Activated CD4-positive, alpha-beta T cell treated with anti-CD3 and anti-CD28 coated beads, Interleukin-2, amount 10 ng/mL, durations not matched to agents 7 days and 5 days (primary cell): ENCODE results near the gene ARL14EPL. TPM values are rescaled to one million over a fixed set of nuclear protein-coding genes. Genes with fewer than 3 reads are reported as not detected.

Experiments
- CTCF ChIA-PET: fragments of 350-600 bp; sonication (Branson Sonifier 250); formaldehyde crosslinking; loops from one replicate; lab custom pipeline; 2021; ENCODE audit warnings: antibody characterized with exemption; lab: Charles Lee
- POLR2A ChIA-PET: fragments of 350-600 bp; sonication (Branson Sonifier 250); formaldehyde crosslinking; loops from one replicate; lab custom pipeline; 2021; ENCODE audit warnings: antibody characterized with exemption; lab: Charles Lee
- DNase-seq: peaks from one replicate; pipeline ENCODE4 v3.0.0-alpha.2; 2020
- H3K27ac Mint-ChIP-seq: one replicate; pipeline ENCODE4 v1.8.0; 2021; ENCODE audit warnings: mild to moderate bottlenecking, moderate library complexity, mixed read lengths
- H3K27me3 Mint-ChIP-seq: one replicate; pipeline ENCODE4 v1.8.0; 2021; ENCODE audit warnings: mixed read lengths
- H3K36me3 Mint-ChIP-seq: one replicate; pipeline ENCODE4 v1.8.0; 2021; ENCODE audit warnings: low read depth, mixed read lengths
- H3K4me1 Mint-ChIP-seq: one replicate; pipeline ENCODE4 v1.8.0; 2021; ENCODE audit warnings: mixed read lengths
- H3K4me3 Mint-ChIP-seq: one replicate; pipeline ENCODE4 v1.8.0; 2021; ENCODE audit warnings: mild to moderate bottlenecking, moderate library complexity, mixed read lengths
- H3K9me3 Mint-ChIP-seq: one replicate; pipeline ENCODE4 v1.8.0; 2021; ENCODE audit warnings: mixed read lengths
- total RNA-seq, 2 experiments: library from RNA; stranded (reverse); gene quantifications; one replicate each; pipeline ENCODE4 v1.2.3, GENCODE V29; 2021

The ARL14EPL gene
- total RNA-seq, 2 experiments from 2014 or later = not detected

- no peak overlapping the region for H3K27ac Mint-ChIP-seq
- H3K4me3 Mint-ChIP-seq = no peak overlapping the region
- POLR2A ChIA-PET = no interaction called here
- no peaks in the 10 kb centered on the region for H3K9me3 Mint-ChIP-seq
- CTCF ChIA-PET = interaction anchor here (0.6 kb wide), 1 partner anchor 628 kb away, joined by 3 read pairs; no protein-coding TSS in a partner anchor
- H3K4me1 Mint-ChIP-seq = no peaks in the 10 kb centered on the region
- no peaks in the 10 kb centered on the region for H3K36me3 Mint-ChIP-seq
- peaks cover 8% of the 10 kb centered on the region for H3K27me3 Mint-ChIP-seq
- DNase-seq = no peak
Measured at GRCh38 chr5:116025866-116026265, 6.4 kb upstream of the ARL14EPL start.

- no peak overlapping the region for H3K27ac Mint-ChIP-seq
- no peak overlapping the region for H3K4me3 Mint-ChIP-seq
- no peaks in the 10 kb centered on the region for H3K9me3 Mint-ChIP-seq
- no peaks in the 10 kb centered on the region for H3K36me3 Mint-ChIP-seq
- peaks cover 13% of the 10 kb centered on the region for H3K27me3 Mint-ChIP-seq
- POLR2A ChIA-PET = interaction anchor here (0.6 kb wide), 1 partner anchor 769 kb away, joined by 3 read pairs; no protein-coding TSS in a partner anchor
- peaks cover 2% of the 10 kb centered on the region for H3K4me1 Mint-ChIP-seq
- no peak for DNase-seq
- CTCF ChIA-PET = no interaction called here
Measured at GRCh38 chr5:116032991-116033390, 719 bp downstream of the ARL14EPL start.

GRCh38 chr5:116035123-116035522 is 2.9 kb downstream of the ARL14EPL start:
- Mint-ChIP-seq H3K4me1 (peaks cover 5% of the 10 kb centered on the region), H3K27me3 (peaks cover 17% of the 10 kb centered on the region), H3K9me3 (no peaks in the 10 kb centered on the region), H3K27ac (no peak overlapping the region), H3K4me3 (no peak overlapping the region), H3K36me3 (no peaks in the 10 kb centered on the region)
- POLR2A ChIA-PET = no interaction called here
- no peak for DNase-seq
- CTCF ChIA-PET = interaction anchor here (1.3 kb wide), 1 partner anchor 27 kb away, joined by 3 read pairs; no protein-coding TSS in a partner anchor

- ChIA-PET POLR2A (no interaction called here), CTCF (no interaction called here)
- no peak overlapping the region for H3K4me3 Mint-ChIP-seq
- no peak overlapping the region for H3K27ac Mint-ChIP-seq
- DNase-seq = no peak
- H3K36me3 Mint-ChIP-seq = no peaks in the 10 kb centered on the region
- peaks cover 3% of the 10 kb centered on the region for H3K4me1 Mint-ChIP-seq
- no peaks in the 10 kb centered on the region for H3K9me3 Mint-ChIP-seq
- H3K27me3 Mint-ChIP-seq = peaks cover 17% of the 10 kb centered on the region
Measured at GRCh38 chr5:116037236-116037822, 5.1 kb downstream of the ARL14EPL start.

- Mint-ChIP-seq H3K4me1 (peaks cover 3% of the 10 kb centered on the region), H3K27ac (no peak overlapping the region), H3K9me3 (no peaks in the 10 kb centered on the region), H3K27me3 (peaks cover 17% of the 10 kb centered on the region), H3K36me3 (no peaks in the 10 kb centered on the region), H3K4me3 (no peak overlapping the region)
- CTCF ChIA-PET = no interaction called here
- no peak for DNase-seq
- POLR2A ChIA-PET = no interaction called here
Measured at GRCh38 chr5:116038817-116039216, 6.5 kb downstream of the ARL14EPL start.

GRCh38 chr5:116042375-116042774 is 10.1 kb downstream of the ARL14EPL start:
- DNase-seq = no peak
- no peak overlapping the region for H3K27ac Mint-ChIP-seq
- no peaks in the 10 kb centered on the region for H3K36me3 Mint-ChIP-seq
- peaks cover 3% of the 10 kb centered on the region for H3K4me1 Mint-ChIP-seq
- H3K9me3 Mint-ChIP-seq = no peaks in the 10 kb centered on the region
- CTCF ChIA-PET = no interaction called here
- POLR2A ChIA-PET = no interaction called here
- H3K4me3 Mint-ChIP-seq = no peak overlapping the region
- peaks cover 18% of the 10 kb centered on the region for H3K27me3 Mint-ChIP-seq

- Mint-ChIP-seq H3K4me3 (no peak overlapping the region), H3K4me1 (no peaks in the 10 kb centered on the region), H3K27me3 (peaks cover 15% of the 10 kb centered on the region), H3K9me3 (no peaks in the 10 kb centered on the region), H3K27ac (no peak overlapping the region), H3K36me3 (no peaks in the 10 kb centered on the region)
- ChIA-PET CTCF (no interaction called here), POLR2A (no interaction called here)
- DNase-seq = no peak
Measured at GRCh38 chr5:116044073-116044472, 11.8 kb downstream of the ARL14EPL start.

GRCh38 chr5:116045821-116046220 is 13.5 kb downstream of the ARL14EPL start:
- Mint-ChIP-seq H3K27ac (no peak overlapping the region), H3K36me3 (no peaks in the 10 kb centered on the region), H3K27me3 (peaks cover 13% of the 10 kb centered on the region), H3K9me3 (no peaks in the 10 kb centered on the region), H3K4me1 (no peaks in the 10 kb centered on the region), H3K4me3 (no peak overlapping the region)
- CTCF ChIA-PET = no interaction called here
- POLR2A ChIA-PET = no interaction called here
- no peak for DNase-seq

GRCh38 chr5:116046261-116046660 is 14.0 kb downstream of the ARL14EPL start:
- CTCF ChIA-PET = no interaction called here
- POLR2A ChIA-PET = no interaction called here
- Mint-ChIP-seq H3K4me3 (no peak overlapping the region), H3K9me3 (no peaks in the 10 kb centered on the region), H3K4me1 (no peaks in the 10 kb centered on the region), H3K27ac (no peak overlapping the region), H3K27me3 (peaks cover 13% of the 10 kb centered on the region), H3K36me3 (no peaks in the 10 kb centered on the region)
- DNase-seq = no peak

GRCh38 chr5:116046823-116047222 is 14.6 kb downstream of the ARL14EPL start:
- DNase-seq = no peak
- no peaks in the 10 kb centered on the region for H3K36me3 Mint-ChIP-seq
- H3K9me3 Mint-ChIP-seq = no peaks in the 10 kb centered on the region
- H3K27me3 Mint-ChIP-seq = peaks cover 9% of the 10 kb centered on the region
- ChIA-PET POLR2A (no interaction called here), CTCF (no interaction called here)
- no peak overlapping the region for H3K4me3 Mint-ChIP-seq
- no peak overlapping the region for H3K27ac Mint-ChIP-seq
- no peaks in the 10 kb centered on the region for H3K4me1 Mint-ChIP-seq

- H3K4me1 Mint-ChIP-seq = no peaks in the 10 kb centered on the region
- no peak overlapping the region for H3K4me3 Mint-ChIP-seq
- peaks cover 25% of the 10 kb centered on the region for H3K27me3 Mint-ChIP-seq
- ChIA-PET CTCF (no interaction called here), POLR2A (no interaction called here)
- no peak for DNase-seq
- no peak overlapping the region for H3K27ac Mint-ChIP-seq
- H3K36me3 Mint-ChIP-seq = no peaks in the 10 kb centered on the region
- no peaks in the 10 kb centered on the region for H3K9me3 Mint-ChIP-seq
Measured at GRCh38 chr5:116058346-116058936, 26.2 kb downstream of the ARL14EPL start.

GRCh38 chr5:116062352-116062751 is 30.1 kb downstream of the ARL14EPL start:
- ChIA-PET POLR2A (no interaction called here), CTCF (interaction anchor here (0.9 kb wide), 1 partner anchor 27 kb away, joined by 3 read pairs; no protein-coding TSS in a partner anchor)
- DNase-seq = no peak
- peaks cover 29% of the 10 kb centered on the region for H3K27me3 Mint-ChIP-seq
- no peak overlapping the region for H3K27ac Mint-ChIP-seq
- no peaks in the 10 kb centered on the region for H3K4me1 Mint-ChIP-seq
- no peak overlapping the region for H3K4me3 Mint-ChIP-seq
- H3K36me3 Mint-ChIP-seq = no peaks in the 10 kb centered on the region
- no peaks in the 10 kb centered on the region for H3K9me3 Mint-ChIP-seq

- Mint-ChIP-seq H3K36me3 (no peaks in the 10 kb centered on the region), H3K9me3 (no peaks in the 10 kb centered on the region), H3K4me1 (no peaks in the 10 kb centered on the region), H3K27ac (no peak overlapping the region), H3K4me3 (no peak overlapping the region), H3K27me3 (peaks cover 20% of the 10 kb centered on the region)
- ChIA-PET CTCF (no interaction called here), POLR2A (no interaction called here)
- no peak for DNase-seq
Measured at GRCh38 chr5:116063950-116064349, 31.7 kb downstream of the ARL14EPL start.
